K562 (cell line): ENCODE results near the gene IFTAP. TPM values are rescaled to one million over a fixed set of nuclear protein-coding genes. Genes with fewer than 3 reads are reported as not detected.

Source experiments
- HMG20B ChIP-seq: fragments of 250-450 bp; sonication (Bioruptor Pico); IDR thresholded peaks from 2 replicates; pipeline ENCODE4 v1.5.0; 2021; ENCODE audit warnings: mild to moderate bottlenecking
- KDM1A ChIP-seq, 2 experiments: fragments of 450-650 bp; IDR thresholded peaks; 2 replicates each; pipeline ENCODE4 v1.6.1; 2016; ENCODE audit warnings: mild to moderate bottlenecking in 2 of 2
- KLF13 ChIP-seq: fragments of 450-650 bp; IDR thresholded peaks from 2 replicates; pipeline ENCODE4 v1.6.1; 2016; ENCODE audit warnings: missing genetic modification characterization, low read depth, mild to moderate bottlenecking, missing compliant biosample characterization, moderate library complexity, borderline replicate concordance
- MYNN ChIP-seq, 2 experiments: sonication (generic); formaldehyde crosslinking in 1 of 2; IDR thresholded peaks; 2 replicates each; pipeline versions ENCODE4 v1.5.0 to v1.6.1; 2016 to 2020; ENCODE audit warnings: antibody characterized with exemption in 1 of 2, missing genetic modification reagents in 1 of 2
- RB1 ChIP-seq: fragments of 450-650 bp; IDR thresholded peaks from 2 replicates; pipeline ENCODE4 v1.6.1; 2017; ENCODE audit warnings: low read depth, mild to moderate bottlenecking
- THRAP3 ChIP-seq: fragments of 450-650 bp; IDR thresholded peaks from 2 replicates; pipeline ENCODE4 v1.6.1; 2016; ENCODE audit warnings: mild to moderate bottlenecking, inconsistent platforms, borderline replicate concordance
- ZNF280A ChIP-seq: fragments of 450-650 bp; IDR thresholded peaks from 2 replicates; pipeline ENCODE4 v1.6.1; 2018; ENCODE audit warnings: mild to moderate bottlenecking, low read depth; ENCODE audit not compliant: partially characterized antibody
- ZNF584 ChIP-seq: fragments of 200-800 bp; sonication (Bioruptor generic); IDR thresholded peaks from 2 replicates; pipeline ENCODE4 v1.6.1; 2016; ENCODE audit warnings: low read depth, mild to moderate bottlenecking, missing genetic modification characterization, missing compliant biosample characterization
- ZNF699 ChIP-seq: fragments of 250-450 bp; sonication (Bioruptor Pico); IDR thresholded peaks from 2 replicates; pipeline ENCODE4 v1.8.0; 2021; ENCODE audit warnings: mild to moderate bottlenecking, moderate library complexity; ENCODE audit not compliant: insufficient replicate concordance
- ZNF778 ChIP-seq: fragments of 450-650 bp; formaldehyde crosslinking; IDR thresholded peaks from 2 replicates; pipeline ENCODE4 v1.4.0; 2020; ENCODE audit warnings: mild to moderate bottlenecking, moderate library complexity
- polyA plus RNA-seq, 8 experiments: library from polyadenylated mRNA; depleted of rRNA in 4 of 8; stranded (reverse) in 5 of 8; unstranded in 3 of 8; fragments of >200 nt; fragmentation: Nextera tagmentation in 2 of 8; fragmentation: Illumina TruSeq in 1 of 8; extraction: Ambion mirVana in 2 of 8; extraction: Trizol in 1 of 8; gene quantifications; 2 replicates each; pipeline versions ENCODE4 v1.2.1 to v1.2.3, GENCODE V29; 2011 to 2014; ENCODE audit warnings: inconsistent platforms in 1 of 8, missing spikeins in 1 of 8
- total RNA-seq, 7 experiments: library from RNA; depleted of rRNA in 6 of 7; stranded (reverse); fragments of >200 nt in 6 of 7; fragmentation: Illumina TruSeq in 2 of 7; extraction: Trizol in 2 of 7; gene quantifications; 2 replicates each; pipeline versions ENCODE4 v1.2.1 to v1.2.3, GENCODE V29; 2011 to 2021; ENCODE audit warnings: low replicate concordance in 1 of 7
- TF ChIP-seq, protein P1 (sequence below), 2 experiments: fragments of 450-650 bp; IDR thresholded peaks; 2 replicates each; pipeline ENCODE4 v1.6.1; 2016; ENCODE audit warnings: mild to moderate bottlenecking in 2 of 2, borderline replicate concordance in 1 of 2, low read depth in 1 of 2, moderate library complexity in 1 of 2
- TF ChIP-seq, protein P2 (sequence below), 2 experiments: fragments of 450-650 bp; conservative IDR thresholded peaks; 2 replicates each; pipeline ENCODE4 v1.6.1; 2017; ENCODE audit warnings: mild to moderate bottlenecking in 2 of 2, moderate library complexity in 2 of 2

Gene IFTAP
- total and polyA plus RNA-seq, 9 of the 15 experiments (the other 6 are each of a cell fraction or from before 2014, with no cell fraction given), result 9.2 to 30.0 (median 17.0) TPM

- TF ChIP-seq RB1 (no peak), ZNF280A (no peak), ZNF584 (CRISPR knock-in tag) (no peak), ZNF699 (CRISPR knock-in tag) (no peak), KLF13 (no peak), THRAP3 (no peak), MYNN (IDR thresholded peaks at IDR 0.05) (no peak), MYNN (CRISPR knock-in tag; IDR thresholded peaks at IDR 0.05) (no peak), ZNF778 (CRISPR knock-in tag) (no peak), HMG20B (CRISPR knock-in tag) (no peak), KDM1A (IDR thresholded peaks at IDR 0.05) (no peak)
- TF ChIP-seq, protein P1, sequence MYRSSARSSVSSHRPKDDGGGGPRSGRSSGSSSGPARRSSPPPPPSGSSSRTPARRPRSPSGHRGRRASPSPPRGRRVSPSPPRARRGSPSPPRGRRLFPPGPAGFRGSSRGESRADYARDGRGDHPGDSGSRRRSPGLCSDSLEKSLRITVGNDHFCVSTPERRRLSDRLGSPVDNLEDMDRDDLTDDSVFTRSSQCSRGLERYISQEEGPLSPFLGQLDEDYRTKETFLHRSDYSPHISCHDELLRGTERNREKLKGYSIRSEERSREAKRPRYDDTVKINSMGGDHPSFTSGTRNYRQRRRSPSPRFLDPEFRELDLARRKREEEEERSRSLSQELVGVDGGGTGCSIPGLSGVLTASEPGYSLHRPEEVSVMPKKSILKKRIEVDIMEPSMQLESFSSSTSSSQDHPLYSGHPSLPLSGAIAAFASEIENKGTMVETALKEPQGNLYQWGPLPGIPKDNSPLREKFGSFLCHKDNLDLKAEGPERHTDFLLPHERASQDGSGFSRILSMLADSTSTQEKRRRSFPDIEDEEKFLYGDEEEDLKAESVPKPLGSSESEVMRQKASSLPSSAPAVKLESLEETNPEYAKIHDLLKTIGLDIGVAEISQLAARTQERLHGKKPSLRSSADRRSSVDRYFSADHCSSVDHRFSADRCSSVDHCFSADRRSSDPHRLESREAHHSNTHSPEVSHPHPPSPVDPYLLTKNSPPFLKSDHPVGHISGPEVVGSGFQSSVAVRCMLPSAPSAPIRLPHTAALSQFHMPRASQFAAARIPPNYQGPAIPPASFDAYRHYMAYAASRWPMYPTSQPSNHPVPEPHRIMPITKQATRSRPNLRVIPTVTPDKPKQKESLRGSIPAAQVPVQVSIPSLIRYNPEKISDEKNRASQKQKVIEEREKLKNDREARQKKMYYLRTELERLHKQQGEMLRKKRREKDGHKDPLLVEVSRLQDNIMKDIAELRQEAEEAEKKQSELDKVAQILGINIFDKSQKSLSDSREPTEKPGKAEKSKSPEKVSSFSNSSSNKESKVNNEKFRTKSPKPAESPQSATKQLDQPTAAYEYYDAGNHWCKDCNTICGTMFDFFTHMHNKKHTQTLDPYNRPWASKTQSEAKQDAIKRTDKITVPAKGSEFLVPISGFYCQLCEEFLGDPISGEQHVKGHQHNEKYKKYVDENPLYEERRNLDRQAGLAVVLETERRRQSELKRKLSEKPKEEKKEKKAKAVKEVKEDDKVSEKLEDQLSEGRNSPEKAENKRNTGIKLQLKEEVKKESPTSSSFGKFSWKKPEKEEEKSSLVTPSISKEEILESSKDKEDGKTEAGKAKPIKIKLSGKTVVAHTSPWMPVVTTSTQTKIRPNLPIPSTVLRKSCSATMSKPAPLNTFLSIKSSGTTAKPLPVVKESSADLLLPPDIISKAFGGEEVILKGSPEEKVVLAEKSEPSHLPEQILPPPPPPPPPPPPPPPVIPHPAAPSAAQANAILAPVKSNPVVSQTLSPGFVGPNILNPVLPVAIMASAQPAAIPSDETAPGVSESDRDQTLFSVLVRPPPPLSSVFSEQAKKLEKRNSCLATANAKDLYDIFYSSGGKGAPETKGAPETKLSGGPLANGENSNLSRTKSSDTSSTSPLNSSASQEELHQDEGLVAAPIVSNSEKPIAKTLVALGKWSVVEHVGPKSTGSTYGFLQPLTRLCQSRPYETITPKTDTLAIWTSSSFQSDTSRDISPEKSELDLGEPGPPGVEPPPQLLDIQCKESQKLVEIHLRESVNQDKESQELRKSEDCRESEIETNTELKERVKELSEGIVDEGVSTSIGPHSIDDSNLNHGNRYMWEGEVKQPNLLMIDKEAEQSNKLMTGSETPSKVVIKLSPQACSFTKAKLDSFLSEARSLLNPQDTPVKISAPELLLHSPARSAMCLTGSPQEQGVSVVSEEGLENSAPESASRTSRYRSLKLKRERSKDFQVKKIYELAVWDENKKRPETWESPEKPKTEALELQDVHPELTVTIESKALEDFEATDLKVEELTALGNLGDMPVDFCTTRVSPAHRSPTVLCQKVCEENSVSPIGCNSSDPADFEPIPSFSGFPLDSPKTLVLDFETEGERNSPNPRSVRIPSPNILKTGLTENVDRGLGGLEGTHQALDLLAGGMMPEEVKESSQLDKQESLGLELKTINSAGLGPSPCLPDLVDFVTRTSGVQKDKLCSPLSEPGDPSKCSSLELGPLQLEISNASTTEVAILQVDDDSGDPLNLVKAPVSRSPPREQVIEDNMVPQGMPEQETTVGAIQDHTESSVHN (IDR thresholded peaks at IDR 0.05; ENCODE audit: borderline replicate concordance in 1 of 2, low read depth in 1 of 2), result no peak
- TF ChIP-seq, protein P2, sequence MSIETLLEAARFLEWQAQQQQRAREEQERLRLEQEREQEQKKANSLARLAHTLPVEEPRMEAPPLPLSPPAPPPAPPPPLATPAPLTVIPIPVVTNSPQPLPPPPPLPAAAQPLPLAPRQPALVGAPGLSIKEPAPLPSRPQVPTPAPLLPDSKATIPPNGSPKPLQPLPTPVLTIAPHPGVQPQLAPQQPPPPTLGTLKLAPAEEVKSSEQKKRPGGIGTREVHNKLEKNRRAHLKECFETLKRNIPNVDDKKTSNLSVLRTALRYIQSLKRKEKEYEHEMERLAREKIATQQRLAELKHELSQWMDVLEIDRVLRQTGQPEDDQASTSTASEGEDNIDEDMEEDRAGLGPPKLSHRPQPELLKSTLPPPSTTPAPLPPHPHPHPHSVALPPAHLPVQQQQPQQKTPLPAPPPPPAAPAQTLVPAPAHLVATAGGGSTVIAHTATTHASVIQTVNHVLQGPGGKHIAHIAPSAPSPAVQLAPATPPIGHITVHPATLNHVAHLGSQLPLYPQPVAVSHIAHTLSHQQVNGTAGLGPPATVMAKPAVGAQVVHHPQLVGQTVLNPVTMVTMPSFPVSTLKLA (conservative IDR thresholded peaks at IDR 0.05), result no peak
Measured at GRCh38 chr11:36591433-36591832, 2.9 kb upstream of the IFTAP start (continued).
